H1 (cell line): ENCODE measurements around the gene KCNMA1. TPM values are rescaled to one million over a fixed set of nuclear protein-coding genes. Genes with fewer than 3 reads are reported as not detected.

Experiments
- CTCF ChIA-PET: fragments of 300-600 bp; sonication (Branson Sonifier 250); formaldehyde crosslinking; loops from one replicate; lab custom pipeline; 2021; ENCODE audit not compliant: partially characterized antibody; lab: Charles Lee
- POLR2A ChIA-PET: fragments of 300-600 bp; sonication (Branson Sonifier 250); formaldehyde crosslinking; loops from one replicate; lab custom pipeline; 2021; ENCODE audit warnings: inconsistent platforms; ENCODE audit not compliant: partially characterized antibody; lab: Charles Lee
- DNase-seq, 2 experiments: peaks; one replicate each; pipeline versions ENCODE4 v3.0.0 to v3.0.0-alpha.2; 2010 to 2022; ENCODE audit warnings: low spot score in 2 of 2, low read depth in 1 of 2, mixed read lengths in 1 of 2
- FAIRE-seq: peaks from 2 replicates; lab custom pipeline; 2011; peaks lifted over from hg19 to GRCh38; lab: Jason Lieb, UNC
- H2AFZ ChIP-seq: 2 replicates; pipeline ENCODE4 v1.8.1; 2012; ENCODE audit warnings: low read length, inconsistent platforms
- H2AK5ac ChIP-seq: 2 replicates; pipeline ENCODE4 v1.6.1; 2013; ENCODE audit warnings: low read depth, low read length
- H2BK120ac ChIP-seq: replicated peaks from 2 replicates; pipeline ENCODE3; 2013; ENCODE audit warnings: low read depth, low read length, inconsistent platforms
- H2BK12ac ChIP-seq: 2 replicates; pipeline ENCODE4 v1.6.1; 2013; ENCODE audit warnings: low read depth, low read length
- H2BK15ac ChIP-seq: 2 replicates; pipeline ENCODE4 v1.6.1; 2013; ENCODE audit warnings: low read length
- H2BK20ac ChIP-seq: 2 replicates; pipeline ENCODE4 v1.6.1; 2013; ENCODE audit warnings: low read length
- H2BK5ac ChIP-seq: 2 replicates; pipeline ENCODE4 v1.6.1; 2013; ENCODE audit warnings: low read depth, low read length
- H3K14ac ChIP-seq: 2 replicates; pipeline ENCODE4 v1.6.1; 2013; ENCODE audit warnings: inconsistent platforms; ENCODE audit not compliant: insufficient read length
- H3K18ac ChIP-seq: 2 replicates; pipeline ENCODE4 v1.6.1; 2013; ENCODE audit warnings: low read length; ENCODE audit errors: extremely low read depth
- H3K23ac ChIP-seq: 2 replicates; pipeline ENCODE4 v1.6.1; 2013; ENCODE audit warnings: inconsistent platforms; ENCODE audit not compliant: insufficient read length
- H3K23me2 ChIP-seq: 2 replicates; pipeline ENCODE4 v1.6.1; 2013; ENCODE audit warnings: low read depth, low read length
- H3K27ac ChIP-seq: 2 replicates; pipeline ENCODE4 v1.6.1; 2011; ENCODE audit warnings: low read depth, low read length, inconsistent platforms
- H3K27me3 ChIP-seq, 4 experiments: replicated peaks in 1 of 4; 1 replicate in 1 of 4; 2 replicates in 3 of 4; pipeline versions ENCODE4 v1.6.1 to v1.8.1; 2011 to 2013; ENCODE audit warnings: low read length in 3 of 4, mild to moderate bottlenecking in 3 of 4, inconsistent platforms in 2 of 4, mixed read lengths in 2 of 4, moderate library complexity in 1 of 4; ENCODE audit not compliant: control insufficient read depth in 3 of 4, insufficient read depth in 3 of 4; ENCODE audit errors: extremely low read depth in 1 of 4
- H3K36me3 ChIP-seq, 4 experiments: 2 replicates each; pipeline versions ENCODE4 v1.6.1 to v1.8.1; 2011 to 2013; ENCODE audit warnings: mild to moderate bottlenecking in 4 of 4, low read length in 3 of 4, moderate library complexity in 2 of 4, control low read depth in 1 of 4, inconsistent platforms in 1 of 4; ENCODE audit not compliant: insufficient read depth in 4 of 4, control insufficient read depth in 2 of 4
- H3K4ac ChIP-seq: replicated peaks from 2 replicates; pipeline ENCODE3; 2013; ENCODE audit warnings: low read length, low read depth, mixed read lengths, inconsistent platforms; ENCODE audit not compliant: insufficient read length
- H3K4me1 ChIP-seq, 4 experiments: replicated peaks in 1 of 4; 1 replicate in 1 of 4; 2 replicates in 3 of 4; pipeline versions ENCODE4 v1.6.1 to v1.8.1; 2011 to 2013; ENCODE audit warnings: low read length in 3 of 4, inconsistent platforms in 2 of 4, mixed read lengths in 1 of 4; ENCODE audit not compliant: insufficient read depth in 4 of 4, control insufficient read depth in 3 of 4
- H3K4me2 ChIP-seq, 2 experiments: 2 replicates each; pipeline versions ENCODE4 v1.6.1 to v1.8.1; 2011 to 2013; ENCODE audit warnings: low read depth in 2 of 2, low read length in 2 of 2, control low read depth in 1 of 2, inconsistent platforms in 1 of 2, mild to moderate bottlenecking in 1 of 2; ENCODE audit not compliant: insufficient read depth in 1 of 2
- H3K4me3 ChIP-seq, 4 experiments: fragments of 200-600, 300-600 bp in 1 of 4; sonication (generic), shearing (Covaris generic), sonication (Bioruptor Twin) in 1 of 4; 2 replicates each; pipeline versions ENCODE4 v1.5.1 to v1.8.1; 2011 to 2016; ENCODE audit warnings: low read length in 4 of 4, low read depth in 3 of 4, control low read depth in 2 of 4, inconsistent platforms in 2 of 4, mild to moderate bottlenecking in 2 of 4, mixed read lengths in 1 of 4, moderate library complexity in 1 of 4; ENCODE audit not compliant: insufficient read depth in 2 of 4; ENCODE audit errors: extremely low read depth in 1 of 4
- H3K56ac ChIP-seq: replicated peaks from 2 replicates; pipeline ENCODE3; 2013; ENCODE audit warnings: low read depth, mild to moderate bottlenecking, mixed read lengths, low read length, inconsistent platforms; ENCODE audit not compliant: insufficient read length
- H3K79me1 ChIP-seq: 2 replicates; pipeline ENCODE4 v1.6.1; 2013; ENCODE audit warnings: low read depth, low read length, control low read depth
- H3K79me2 ChIP-seq, 2 experiments: 2 replicates each; pipeline versions ENCODE4 v1.6.1 to v1.8.1; 2012 to 2013; ENCODE audit warnings: low read length in 2 of 2, mild to moderate bottlenecking in 2 of 2, inconsistent platforms in 1 of 2; ENCODE audit not compliant: insufficient read depth in 2 of 2, control insufficient read depth in 1 of 2
- H3K9ac ChIP-seq, 4 experiments: replicated peaks in 1 of 4; 1 replicate in 1 of 4; 2 replicates in 3 of 4; pipeline versions ENCODE4 v1.6.1 to v1.8.1; 2011 to 2013; ENCODE audit warnings: low read depth in 3 of 4, low read length in 3 of 4, control low read depth in 2 of 4, mild to moderate bottlenecking in 2 of 4, moderate library complexity in 2 of 4, inconsistent platforms in 1 of 4; ENCODE audit errors: extremely low read depth in 1 of 4
- H3K9me3 ChIP-seq, 2 experiments: 2 replicates each; pipeline versions ENCODE4 v1.6.1 to v1.8.1; 2012 to 2013; ENCODE audit warnings: mild to moderate bottlenecking in 2 of 2, moderate library complexity in 2 of 2, control low read depth in 1 of 2, inconsistent platforms in 1 of 2, low read depth in 1 of 2, low read length in 1 of 2, mixed read lengths in 1 of 2; ENCODE audit not compliant: insufficient read depth in 2 of 2
- H4K20me1 ChIP-seq, 2 experiments: replicated peaks in 1 of 2; 2 replicates each; pipeline versions ENCODE3 to v1.8.1; 2011 to 2013; ENCODE audit warnings: inconsistent platforms in 2 of 2, low read length in 2 of 2, mild to moderate bottlenecking in 1 of 2; ENCODE audit not compliant: insufficient read depth in 2 of 2, control insufficient read depth in 1 of 2
- H4K5ac ChIP-seq: 2 replicates; pipeline ENCODE4 v1.6.1; 2013; ENCODE audit warnings: low read length, low read depth, mixed read lengths, inconsistent platforms; ENCODE audit not compliant: insufficient read length
- H4K8ac ChIP-seq: 2 replicates; pipeline ENCODE4 v1.8.0; 2013; ENCODE audit warnings: mild to moderate bottlenecking, moderate library complexity, low read length, inconsistent platforms; ENCODE audit not compliant: insufficient read depth; ENCODE audit errors: extremely low read depth
- H4K91ac ChIP-seq: replicated peaks from 2 replicates; pipeline ENCODE3; 2013; ENCODE audit warnings: low read length, mixed read lengths, inconsistent platforms; ENCODE audit not compliant: insufficient read length
- EZH2 ChIP-seq: fragments of 200-600 bp; sonication (generic); IDR thresholded peaks from 2 replicates; pipeline ENCODE4 v1.7.1; 2012; ENCODE audit warnings: low read depth, mild to moderate bottlenecking, moderate library complexity, low read length, inconsistent platforms; ENCODE audit not compliant: severe bottlenecking
- SAP30 ChIP-seq: fragments of 300-600 bp; sonication (generic); IDR thresholded peaks from 2 replicates; pipeline ENCODE4 v1.7.1; 2012; ENCODE audit warnings: low read length, moderate library complexity, mild to moderate bottlenecking, inconsistent platforms; ENCODE audit not compliant: insufficient read depth, insufficient replicate concordance
- WGBS, 2 experiments: shearing (Covaris generic) in 1 of 2; methylation state at CpG; one replicate each; pipeline versions ENCODE4 v1.1.6 to v1.1.7; 2013 to 2015; ENCODE audit warnings: low lambda C conversion rate in 2 of 2, mixed read lengths in 2 of 2, inconsistent platforms in 1 of 2, low coverage in 1 of 2, missing lambda C conversion rate in 1 of 2; ENCODE audit not compliant: insufficient replicate concordance in 2 of 2, insufficient coverage in 1 of 2, insufficient read length in 1 of 2; ENCODE audit errors: extremely low coverage in 1 of 2, missing lambda C conversion rate in 1 of 2; 5-methylcytosine and 5-hydroxymethylcytosine counted together
- polyA plus RNA-seq, 7 experiments: library from polyadenylated mRNA; depleted of rRNA in 3 of 7; stranded (reverse) in 5 of 7; unstranded in 2 of 7; fragments of >200 nt in 5 of 7; fragments of 200-250 nt in 2 of 7; gene quantifications; 1 replicate in 5 of 7; 2 replicates in 1 of 7; 4 replicates in 1 of 7; pipeline versions ENCODE4 v1.2.1 to v1.2.3, GENCODE V29; 2011 to 2013; ENCODE audit warnings: missing spikeins in 2 of 7, mixed read lengths in 2 of 7
- total RNA-seq: library from RNA; stranded (reverse); fragmentation: NEBNext Ultra II Directional; extraction: Animal tissue kit (Norgen Biotek cat#: 25700); gene quantifications from 2 replicates; pipeline ENCODE4 v1.2.1, GENCODE V29; 2021

KCNMA1 gene
- total and polyA plus RNA-seq, 2 of the 8 experiments (the other 6 are each of a cell fraction or from before 2014, with no cell fraction given), result 10.2 to 11.1 TPM

DNA sequence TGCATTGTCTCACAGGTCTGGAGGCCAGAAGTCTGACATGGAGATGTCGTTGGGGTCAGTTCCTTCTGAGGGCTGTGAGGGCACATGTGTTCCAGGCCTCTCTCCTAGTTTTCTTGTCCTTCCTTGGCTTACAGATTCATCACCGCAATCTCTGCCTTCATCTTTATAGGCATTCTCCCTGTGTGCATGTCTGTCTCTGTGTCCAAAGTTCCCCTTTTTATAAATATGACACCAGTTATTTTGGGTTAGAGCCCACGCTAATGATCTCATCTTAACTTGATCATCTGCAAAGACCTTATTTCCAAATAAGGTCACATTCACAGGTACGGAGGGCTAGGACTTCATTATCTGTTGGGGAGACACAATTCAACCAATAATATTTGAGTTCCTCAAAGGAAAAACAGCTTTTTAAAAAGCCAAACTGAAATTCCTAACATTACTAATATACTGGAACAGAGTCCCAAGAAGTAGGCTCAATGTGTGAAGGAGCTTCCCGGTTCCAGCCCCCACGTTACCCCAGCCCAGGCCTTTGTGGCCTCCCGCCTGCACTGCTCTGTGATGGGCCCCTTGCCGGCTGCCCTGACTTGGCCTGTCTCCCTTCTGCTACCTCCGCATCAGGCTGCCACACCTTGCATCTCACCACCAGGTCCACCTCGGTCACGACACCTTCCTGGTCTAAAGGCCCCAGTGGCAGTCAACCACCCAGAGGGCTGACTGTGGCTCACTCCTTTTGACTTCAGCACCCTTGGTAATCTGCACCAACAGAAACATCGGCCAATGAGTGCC lies 142.7 kb downstream of the KCNMA1 start:
- no peak overlapping the region for H2BK120ac ChIP-seq
- no peak overlapping the region for H4K8ac ChIP-seq
- H3K4me3 ChIP-seq, result no peak overlapping the region
- no peaks in the 10 kb centered on the region for H3K23me2 ChIP-seq
- H3K27ac ChIP-seq, result no peak overlapping the region
- H3K36me3 ChIP-seq, result no peaks in the 10 kb centered on the region
- no peak for TF ChIP-seq SAP30
- TF ChIP-seq EZH2, result no peak
- no peak overlapping the region for H2BK12ac ChIP-seq
- POLR2A ChIA-PET, result no interaction called here
- H3K9ac ChIP-seq, result no peak overlapping the region
- no peak overlapping the region for H3K56ac ChIP-seq
- no peak overlapping the region for H3K4me2 ChIP-seq
- H3K14ac ChIP-seq, result no peak overlapping the region
- H2BK5ac ChIP-seq, result no peak overlapping the region
- DNase-seq (no peak), FAIRE-seq (no peak)
- H3K9me3 ChIP-seq, result no peaks in the 10 kb centered on the region
- no peak overlapping the region for H4K91ac ChIP-seq
- H3K79me2 ChIP-seq, result no peaks in the 10 kb centered on the region
- no peak overlapping the region for H4K5ac ChIP-seq
- H2AK5ac ChIP-seq, result no peak overlapping the region
- H3K4ac ChIP-seq, result peak overlapping the region; percentile 87
- 94% methylated on average over 12 of the region's 12 CpGs; no CpG with 5 or more reads in 1 of the 2 experiments for WGBS, 2 experiments
- no peak overlapping the region for H3K23ac ChIP-seq
- no peak overlapping the region for H2BK20ac ChIP-seq
- CTCF ChIA-PET, result interaction anchor here (0.7 to 6.4 kb wide), 32 partner anchors 9 to 322 kb away, joined by 3 to 55 read pairs (median 4); no protein-coding TSS in a partner anchor
- H3K27me3 ChIP-seq, result no peaks in the 10 kb centered on the region
- H4K20me1 ChIP-seq, result peaks cover 0 to 2% of the 10 kb centered on the region in 2 experiments
- 0 out of 2 replicates have a peak, but pooled peaks cover 2% of the 10 kb centered on the region for H3K79me1 ChIP-seq
- H3K4me1 ChIP-seq, result peaks cover 2 to 4% (median 3%) of the 10 kb centered on the region in 4 experiments; a peak in 3 of 7 replicates
- H2AFZ ChIP-seq, result no peak overlapping the region
- no peak overlapping the region for H2BK15ac ChIP-seq
- no peak overlapping the region for H3K18ac ChIP-seq
